Kidney capillary endothelial cell (primary cell): ENCODE measurements around the gene IL16.
"Not testable (repeated sequence)": the region's sequence is repeated elsewhere in the genome, so short reads cannot be mapped to it uniquely, and the experiment has no call there.

Source experiments
- DNase-seq: peaks from one replicate; pipeline ENCODE4 v3.0.0-alpha.2; 2018; ENCODE audit warnings: low spot score

IL16 gene

DNA sequence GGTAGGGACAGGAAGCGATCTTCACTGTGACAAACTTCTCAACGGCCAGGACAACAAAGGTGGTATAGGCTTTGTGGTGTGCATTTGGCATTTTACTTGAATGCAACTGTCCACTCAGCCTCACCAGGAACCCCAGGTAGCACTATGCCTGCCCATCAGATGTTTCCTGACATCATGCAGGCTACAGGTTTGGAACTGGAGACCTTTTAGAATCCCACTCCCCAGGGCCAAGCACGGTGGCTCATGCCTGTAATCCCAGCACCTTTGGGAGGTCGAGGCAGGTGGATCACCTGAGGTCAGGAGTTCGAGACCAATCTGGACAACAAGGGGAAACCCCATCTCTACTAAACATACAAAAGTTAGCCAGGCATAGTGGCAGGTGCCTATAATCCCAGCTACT is 117.7 kb downstream of the IL16 start:
- DNase-seq = no peak

DNA sequence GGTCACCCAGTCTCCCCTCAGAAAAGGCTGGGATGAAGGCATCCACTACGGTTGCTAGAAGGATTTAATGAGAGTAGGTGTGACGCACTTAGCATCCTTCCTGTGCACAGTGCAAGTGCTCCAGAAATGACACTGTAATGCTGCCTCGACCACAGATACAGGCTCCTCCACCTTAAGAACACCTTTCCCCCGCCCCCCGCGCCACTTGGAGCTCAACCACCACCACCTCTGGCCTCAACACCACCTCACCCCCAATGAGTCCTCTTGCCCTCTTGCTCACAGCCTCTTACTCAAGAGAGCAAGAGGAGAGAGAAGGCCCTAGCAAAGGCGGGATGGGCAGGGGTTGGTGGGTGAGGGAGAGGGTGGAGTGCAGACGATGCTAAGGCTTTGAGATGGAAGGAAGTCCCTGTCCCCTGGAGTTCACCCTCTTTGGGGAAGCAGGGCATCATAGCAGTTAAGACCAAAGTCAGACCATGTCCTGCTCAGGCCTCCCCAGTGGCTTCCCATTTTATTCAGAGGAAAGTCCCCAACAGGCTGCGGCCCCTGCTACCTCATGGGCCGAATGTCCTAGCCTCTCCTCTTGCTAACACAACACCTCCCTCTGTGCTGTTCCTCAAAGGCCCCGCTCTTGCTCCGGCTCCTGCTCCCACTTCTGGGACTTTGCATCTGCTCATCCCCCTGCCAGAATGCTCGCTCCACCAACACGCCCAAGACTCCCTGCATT is 118.9 kb downstream of the IL16 start:
- DNase-seq = no peak

DNA sequence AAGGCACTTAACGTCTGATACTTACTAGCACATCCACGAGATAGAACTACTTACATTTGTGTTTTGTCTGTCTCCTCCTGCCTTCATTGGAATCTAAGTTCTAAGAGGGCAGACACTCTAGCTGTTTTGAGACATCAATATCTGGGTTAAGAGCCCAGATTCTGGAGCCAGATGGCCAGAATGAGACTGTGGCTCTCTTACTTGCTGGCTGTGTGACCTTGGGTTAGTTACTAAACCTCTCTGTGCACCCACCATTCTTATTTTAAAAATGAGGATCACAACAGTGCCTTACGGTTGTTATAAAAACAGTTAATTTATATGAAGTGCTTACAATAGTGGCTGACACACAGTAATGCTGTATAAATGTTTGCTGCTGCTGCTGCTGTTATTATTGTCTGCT is 119.6 kb downstream of the IL16 start:
- no peak for DNase-seq

DNA sequence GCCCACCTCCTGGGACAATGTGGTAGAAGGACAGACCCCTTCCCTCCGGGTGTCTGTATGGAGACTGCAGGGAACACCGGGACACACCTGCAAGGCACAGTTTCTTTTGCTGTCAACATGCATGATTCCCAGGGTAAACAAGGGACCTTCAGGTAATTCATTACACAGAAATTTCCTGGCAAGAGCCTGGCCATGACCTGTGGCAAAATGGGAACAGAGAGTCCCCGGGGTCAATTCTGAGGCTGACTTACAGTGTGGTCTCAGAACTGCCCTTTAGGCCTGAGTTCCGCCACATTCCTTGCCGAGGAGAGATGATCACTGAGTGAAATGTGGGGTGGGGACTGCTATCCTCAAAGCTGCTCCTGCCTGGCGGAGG is 121.0 kb downstream of the IL16 start:
- no peak for DNase-seq

DNA sequence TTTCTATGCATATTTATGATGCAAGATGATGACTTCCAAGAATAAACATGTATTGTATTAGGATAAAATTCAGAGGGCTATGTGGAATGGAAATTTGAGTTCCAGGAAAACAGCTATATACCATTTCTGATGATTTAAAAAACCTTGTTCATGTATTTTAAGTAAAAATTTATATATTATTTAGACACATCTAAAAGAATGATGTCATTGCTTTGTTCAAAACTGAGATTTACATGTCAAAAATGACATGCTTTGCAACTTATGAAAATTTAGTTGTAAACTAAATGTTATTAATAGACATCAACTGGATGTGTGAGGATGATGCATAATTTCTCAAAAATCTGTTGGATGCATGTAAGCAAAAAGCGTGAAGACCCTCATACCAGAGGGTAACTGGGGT is 125.0 kb downstream of the IL16 start:
- no peak for DNase-seq

DNA sequence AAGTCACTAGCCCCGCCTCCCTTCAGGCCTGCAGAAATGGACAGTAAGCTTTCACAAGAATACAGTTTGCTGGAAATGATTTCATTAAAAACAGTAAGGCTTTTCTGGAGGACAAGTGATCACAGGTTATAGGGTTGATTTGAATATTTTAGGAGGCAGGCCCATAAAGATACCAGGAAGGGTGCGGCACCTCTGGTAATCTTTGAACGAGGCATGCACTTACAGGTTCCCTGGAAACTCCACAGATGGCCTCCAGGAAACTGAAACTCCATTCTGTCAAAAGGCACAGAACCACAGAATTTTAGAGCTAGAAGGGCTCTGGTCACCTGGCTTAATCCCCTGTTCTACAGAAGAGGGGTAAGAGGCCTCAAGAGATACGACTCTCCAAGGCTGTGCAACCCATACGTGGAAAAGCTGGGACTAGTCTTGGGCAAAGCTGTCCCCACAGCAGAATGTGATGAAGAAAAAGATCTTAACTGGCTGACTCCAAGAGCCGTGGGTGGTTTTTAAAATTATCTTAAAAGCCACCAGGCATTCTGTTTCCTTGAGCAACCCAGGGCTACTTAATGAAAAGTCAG is 126.1 kb downstream of the IL16 start:
- DNase-seq = no peak

DNA sequence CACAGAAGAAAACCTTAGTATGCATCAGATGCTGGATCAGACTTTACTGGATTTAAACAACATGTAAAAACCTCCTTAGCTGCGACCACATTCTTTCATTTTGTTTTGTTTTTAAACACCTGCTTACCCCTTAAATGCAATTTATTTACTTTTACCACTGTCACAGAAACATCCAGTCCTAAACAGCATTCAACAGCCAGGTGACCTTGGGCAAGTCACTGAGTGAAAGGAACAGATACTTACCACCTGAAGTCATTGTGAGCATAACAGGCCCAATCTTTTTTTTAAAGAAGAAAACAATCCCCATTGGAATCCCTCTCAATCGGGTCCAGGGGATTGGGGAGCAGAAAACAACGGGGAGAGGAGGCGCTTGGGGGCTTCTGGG is 126.9 kb downstream of the IL16 start:
- peak; percentile 21 for DNase-seq

DNA sequence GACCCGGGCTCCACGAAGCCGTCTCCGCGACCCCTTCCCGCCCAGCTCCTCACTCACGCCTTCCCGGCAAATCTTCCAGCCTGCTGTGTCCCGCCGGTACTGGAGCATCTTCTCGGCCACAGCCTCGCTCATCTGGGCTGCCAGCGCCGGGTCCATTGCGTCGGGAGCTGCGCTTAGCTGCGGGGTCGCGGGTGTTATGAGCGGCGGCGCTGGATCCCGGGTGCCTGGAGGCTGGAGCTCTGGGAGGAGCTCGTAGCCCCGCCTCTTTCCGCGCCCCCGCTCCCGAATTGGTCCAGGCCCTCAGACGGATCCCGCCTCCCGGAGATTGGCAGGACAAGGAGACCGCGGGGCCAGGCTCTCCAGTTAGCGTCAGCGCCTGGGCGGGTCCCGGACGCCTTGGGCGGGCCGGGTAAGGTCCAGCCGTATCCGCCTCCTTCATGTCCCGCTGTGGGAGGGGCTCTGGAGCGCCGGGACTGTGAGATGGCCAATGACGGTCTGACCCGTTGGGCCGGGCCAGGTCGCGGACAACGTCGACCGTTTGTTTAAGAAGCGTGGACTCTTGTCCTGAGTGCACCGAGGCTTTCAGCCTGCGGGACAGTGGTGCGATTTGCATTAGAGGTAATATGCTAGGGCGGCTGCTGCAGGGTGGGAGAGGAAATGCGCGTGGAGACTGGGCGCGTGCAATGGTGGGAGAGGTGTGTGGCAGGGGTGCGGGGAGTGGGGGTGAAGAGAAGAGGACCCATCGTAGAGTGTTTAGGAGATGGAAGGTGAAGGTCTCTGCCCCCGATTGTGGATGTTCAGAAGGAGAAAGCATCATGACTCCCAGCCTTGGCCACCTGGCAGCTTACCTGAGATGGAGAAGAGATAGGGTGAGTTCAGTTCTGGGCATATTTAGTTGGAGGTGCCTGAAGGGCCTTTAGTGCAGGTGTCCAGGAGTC is 127.5 kb downstream of the IL16 start, which contains the start of gene STARD5:
Gene STARD5, minus strand, starts transcription at position 198 of the 938 bp plus-strand sequence. Its CDS starts 42 bp downstream, at position 156.
- peak; percentile 95 for DNase-seq

DNA sequence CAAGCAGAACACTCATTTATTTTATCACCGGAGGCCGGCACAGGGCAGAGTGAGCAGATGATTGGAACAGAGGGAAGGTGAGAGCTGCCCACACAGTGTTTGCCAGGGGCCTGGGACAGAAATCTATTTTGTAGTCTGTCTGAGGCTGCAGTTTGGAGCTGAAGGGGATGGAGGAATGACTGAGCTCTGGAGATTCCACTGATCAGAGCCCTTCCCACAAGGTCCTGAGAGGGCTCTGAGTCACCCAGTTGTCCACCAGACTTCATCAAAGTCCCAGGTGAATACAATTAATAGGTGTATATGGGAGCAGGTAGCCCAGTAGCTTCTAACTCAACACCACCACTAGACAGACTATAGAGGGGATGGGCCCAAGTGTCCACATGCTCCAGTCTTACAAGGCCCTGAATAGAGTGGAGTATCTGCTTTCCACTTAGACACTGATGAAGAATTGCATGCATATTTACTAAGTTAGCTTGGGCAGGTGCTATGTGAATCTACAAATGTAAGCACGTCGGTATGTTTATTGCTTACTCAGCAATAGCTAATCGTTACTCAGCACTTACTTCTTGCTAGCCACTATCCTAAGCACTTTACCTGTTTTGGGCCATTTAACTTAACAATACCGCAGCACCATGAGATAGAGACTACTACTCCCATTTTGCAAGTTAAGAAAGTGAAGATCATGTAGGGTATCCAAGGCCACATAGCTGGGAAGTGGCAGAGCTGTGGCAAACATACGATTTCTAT is 130.0 kb downstream of the IL16 start:
- DNase-seq = no peak

DNA sequence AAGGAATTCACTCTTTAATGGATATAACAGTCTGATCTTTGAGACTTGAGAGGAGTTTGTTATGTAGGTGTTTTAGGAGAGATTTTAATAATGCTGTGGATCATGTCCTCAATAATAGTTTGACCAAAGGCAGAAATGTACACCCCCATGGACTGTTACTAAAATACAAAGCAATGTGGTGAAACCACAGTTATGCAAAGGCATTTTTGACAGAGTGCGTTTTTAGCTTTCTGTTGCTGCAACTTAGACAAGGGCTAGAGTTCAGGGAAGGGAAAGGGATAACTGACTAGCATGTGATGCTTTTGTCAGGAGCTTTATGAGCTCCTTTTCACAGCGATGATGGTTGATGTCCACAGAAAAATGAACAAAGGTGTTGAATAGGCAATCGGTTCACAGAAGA is 130.8 kb downstream of the IL16 start:
- no peak for DNase-seq

DNA sequence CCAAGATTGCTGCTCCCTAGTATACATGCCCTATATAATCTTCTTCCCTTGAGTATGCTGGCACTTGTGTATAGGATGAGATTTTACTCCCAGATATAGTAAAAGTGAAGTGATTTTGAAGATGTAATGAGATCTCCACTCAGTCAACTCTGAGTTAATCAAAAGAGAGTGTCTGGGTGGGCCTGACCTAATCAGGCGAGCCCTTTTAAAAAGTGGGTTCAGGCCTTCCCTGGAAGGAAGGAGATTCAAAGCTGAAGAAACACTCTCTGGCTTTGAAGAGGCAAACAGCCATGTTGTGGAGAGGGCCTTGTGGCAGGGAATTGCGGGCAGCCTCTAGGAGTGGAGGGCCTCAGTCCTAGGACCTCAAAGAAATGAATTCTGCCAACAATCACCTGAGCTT is 132.8 kb downstream of the IL16 start:
- no peak for DNase-seq

DNA sequence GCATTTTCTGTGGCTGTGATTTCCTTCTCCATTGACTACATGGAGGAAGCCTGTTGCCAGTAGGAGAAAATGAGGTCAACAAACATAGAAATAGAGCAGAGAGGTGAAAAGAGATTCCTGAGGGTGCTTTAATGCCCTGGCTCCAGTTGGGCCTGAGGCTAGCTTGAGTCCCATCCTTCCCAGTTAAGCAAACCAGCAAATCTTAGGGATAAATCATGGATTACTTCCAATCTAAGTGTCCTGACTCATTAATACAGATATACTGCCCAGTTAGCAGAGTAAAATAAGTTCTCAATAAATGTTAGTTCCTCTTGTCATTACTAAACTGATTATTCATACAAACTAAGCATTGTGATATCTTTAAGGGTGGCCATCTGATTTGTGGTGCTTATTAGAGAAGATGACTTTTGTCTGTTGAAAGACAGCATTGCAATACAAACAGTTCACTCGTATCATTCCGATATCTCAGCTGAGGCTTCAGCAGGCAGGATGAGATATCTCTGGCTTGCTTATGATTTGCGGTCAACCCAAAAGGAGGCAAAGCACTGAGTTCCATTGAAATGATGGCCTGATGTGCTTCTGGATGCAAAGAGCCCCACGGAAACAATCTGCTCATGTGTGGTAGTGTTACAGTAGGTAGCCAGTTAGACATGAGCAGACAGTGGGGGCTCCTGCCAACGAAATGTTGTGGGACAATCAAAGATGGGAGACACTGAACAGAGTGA is 133.8 kb downstream of the IL16 start:
- no peak for DNase-seq

DNA sequence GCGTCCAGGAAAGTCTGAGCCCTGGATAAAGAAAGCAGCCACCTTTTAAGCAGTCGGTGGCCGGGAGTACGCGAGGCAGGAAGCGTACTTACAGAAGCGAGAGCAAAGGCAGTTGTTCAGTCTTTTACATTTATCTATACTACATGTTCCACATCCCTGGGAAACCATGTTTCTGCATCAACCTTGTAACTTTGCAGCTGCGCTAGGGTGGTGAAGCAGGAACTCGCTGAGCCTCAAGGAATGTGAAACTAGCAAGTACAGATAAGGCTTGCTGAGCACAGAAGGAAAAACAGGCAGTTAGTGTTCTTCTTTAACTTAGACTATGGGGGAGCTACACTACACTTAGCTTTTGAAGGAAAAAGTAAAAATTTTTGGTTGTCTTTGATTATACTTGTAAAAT is 134.5 kb downstream of the IL16 start:
- not testable (repeated sequence) for DNase-seq

DNA sequence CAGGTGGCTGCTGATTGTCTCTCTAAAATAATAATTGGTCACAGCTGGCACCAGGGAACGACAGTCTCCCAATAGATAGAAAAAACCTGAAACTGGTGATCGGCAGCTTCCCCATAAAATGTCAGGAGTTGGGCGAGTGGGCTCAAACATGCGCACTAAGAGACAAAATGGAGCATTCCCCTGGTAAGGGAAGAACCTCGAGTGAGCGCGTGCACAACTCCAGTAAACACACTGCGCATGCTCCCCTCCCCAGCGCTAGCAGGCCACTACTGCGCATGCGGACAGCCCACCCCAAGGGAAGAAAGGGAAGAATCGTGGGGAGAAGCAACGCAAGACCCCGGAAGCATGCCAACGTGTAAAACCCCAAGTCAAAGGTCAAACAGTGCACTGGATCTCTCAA is 134.9 kb downstream of the IL16 start:
- no peak for DNase-seq

DNA sequence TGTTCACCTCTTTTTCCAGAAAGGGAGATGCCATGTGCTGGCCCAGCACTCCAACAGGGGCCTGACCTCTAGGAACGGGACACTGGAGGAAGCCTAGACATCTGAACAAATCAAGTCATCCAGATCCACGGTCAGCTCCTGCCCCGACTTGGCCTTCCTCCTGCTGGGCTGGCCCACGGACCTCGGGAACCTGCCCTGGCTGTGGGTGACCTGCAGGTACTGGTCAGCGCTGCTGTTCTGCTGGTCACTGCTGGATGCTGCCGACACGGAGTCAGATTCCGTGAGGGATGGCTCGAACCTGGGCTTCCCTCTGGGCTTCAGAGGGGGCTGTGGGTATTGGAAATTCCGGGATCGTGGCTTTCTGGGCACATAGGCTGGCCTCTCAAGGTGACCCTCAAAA is 135.6 kb downstream of the IL16 start:
- no peak for DNase-seq

DNA sequence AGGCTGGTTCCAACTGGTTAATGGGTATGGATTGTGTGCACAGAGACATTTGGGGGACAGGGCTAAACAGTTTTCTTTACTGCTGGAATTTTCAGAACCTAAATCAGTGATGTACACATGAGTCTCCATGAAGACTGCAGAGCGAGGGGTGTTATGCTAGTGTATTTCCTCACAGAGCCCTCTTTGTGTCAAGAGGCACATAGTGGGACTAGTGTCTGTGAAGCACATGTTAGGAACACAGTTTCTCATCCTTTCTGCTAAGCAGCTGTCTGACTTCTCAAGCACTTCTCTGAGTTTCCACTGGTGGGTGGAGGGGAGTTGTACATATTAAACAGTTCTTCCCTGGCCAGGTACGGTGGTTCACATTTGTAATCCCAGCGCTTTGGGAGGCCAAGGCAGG is 136.7 kb downstream of the IL16 start:
- DNase-seq = no peak

DNA sequence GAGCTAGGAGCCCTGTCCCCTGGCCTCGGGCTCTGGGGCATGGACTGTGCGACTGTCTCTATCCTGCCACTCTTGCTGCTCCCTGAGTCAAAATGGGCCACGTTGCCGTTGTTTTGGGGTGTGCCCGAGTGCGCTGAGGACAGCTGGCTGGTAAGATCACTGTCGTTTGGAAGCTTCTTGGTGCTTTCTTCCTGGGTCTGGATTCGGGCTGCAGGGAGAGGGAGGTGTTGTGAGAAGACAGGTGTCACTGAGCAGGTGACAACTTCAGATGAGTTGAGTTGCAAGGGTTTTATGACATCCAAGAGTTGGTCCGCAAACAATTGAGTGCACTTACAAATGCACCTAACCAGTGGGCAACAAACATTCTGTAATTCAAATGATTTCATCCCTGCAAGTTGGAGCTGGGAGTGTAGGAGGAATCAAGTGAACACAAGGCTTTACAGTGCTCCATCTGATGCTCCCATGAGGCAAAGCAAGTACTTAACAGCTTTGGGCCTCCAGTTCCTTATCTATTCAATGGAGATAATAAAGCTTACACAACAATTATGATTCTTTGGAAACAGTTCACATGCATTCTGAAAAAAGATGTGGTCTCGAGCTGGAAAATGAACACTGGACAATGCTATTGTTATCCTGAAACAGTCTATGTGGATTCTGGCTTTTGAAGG is 138.2 kb downstream of the IL16 start:
- DNase-seq = no peak

DNA sequence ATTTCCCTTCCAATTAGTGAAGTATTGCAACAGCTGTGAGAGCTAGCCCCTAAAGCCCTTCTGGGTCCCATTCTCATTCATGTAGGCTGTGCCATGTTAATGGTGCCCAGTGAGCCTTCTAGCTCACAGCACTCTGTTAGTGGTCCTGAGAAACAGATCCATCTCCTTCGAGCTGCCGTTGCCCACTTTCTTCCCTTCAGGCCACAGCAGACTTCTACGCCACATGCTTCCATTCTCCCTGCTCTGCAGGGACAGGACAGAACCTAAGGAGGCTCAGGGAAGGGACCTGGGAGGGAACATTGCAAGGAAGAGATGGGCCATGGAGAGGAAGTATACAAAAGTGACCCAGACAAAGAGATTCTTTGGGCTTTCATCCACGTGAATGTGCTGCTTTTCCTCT is 139.0 kb downstream of the IL16 start:
- DNase-seq = no peak

DNA sequence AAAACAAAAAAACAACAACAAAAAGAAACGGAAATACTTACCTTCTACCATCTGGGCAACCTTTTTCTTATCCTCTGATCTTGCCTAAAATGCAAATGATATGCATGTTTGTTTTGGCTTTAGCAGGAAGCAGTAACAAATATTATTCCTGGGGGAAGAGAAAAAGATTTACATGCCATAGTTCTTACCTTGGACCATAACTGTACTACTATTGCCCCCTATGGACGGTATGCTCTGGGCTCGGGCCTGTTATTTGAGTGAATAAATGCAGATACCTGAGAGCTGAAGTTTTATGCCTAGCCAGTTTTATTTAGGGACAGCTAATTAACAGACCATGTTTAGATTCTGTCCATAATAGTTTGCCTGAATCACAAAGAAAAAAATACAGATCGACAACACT is 139.9 kb downstream of the IL16 start:
- DNase-seq = peak; percentile 17

DNA sequence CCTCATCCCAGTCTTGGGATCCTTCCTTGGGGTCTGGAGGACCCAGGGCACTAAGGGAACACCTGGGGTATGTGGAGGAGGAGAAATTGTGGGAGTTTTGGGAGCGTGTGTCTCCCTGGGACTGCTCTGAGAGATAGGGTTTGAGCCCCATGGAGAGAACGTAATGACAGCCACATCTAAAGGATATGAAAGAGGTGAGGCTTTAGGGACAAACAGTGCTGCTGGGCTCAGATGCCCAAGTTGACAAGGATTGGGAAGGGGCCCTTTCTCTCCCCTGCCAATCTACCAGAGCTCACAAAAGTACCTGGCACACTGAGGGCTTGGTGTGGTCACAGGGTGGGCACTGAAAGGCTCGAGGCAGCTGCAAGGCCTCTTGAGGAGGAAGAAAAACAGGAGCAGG is 140.6 kb downstream of the IL16 start:
- no peak for DNase-seq

DNA sequence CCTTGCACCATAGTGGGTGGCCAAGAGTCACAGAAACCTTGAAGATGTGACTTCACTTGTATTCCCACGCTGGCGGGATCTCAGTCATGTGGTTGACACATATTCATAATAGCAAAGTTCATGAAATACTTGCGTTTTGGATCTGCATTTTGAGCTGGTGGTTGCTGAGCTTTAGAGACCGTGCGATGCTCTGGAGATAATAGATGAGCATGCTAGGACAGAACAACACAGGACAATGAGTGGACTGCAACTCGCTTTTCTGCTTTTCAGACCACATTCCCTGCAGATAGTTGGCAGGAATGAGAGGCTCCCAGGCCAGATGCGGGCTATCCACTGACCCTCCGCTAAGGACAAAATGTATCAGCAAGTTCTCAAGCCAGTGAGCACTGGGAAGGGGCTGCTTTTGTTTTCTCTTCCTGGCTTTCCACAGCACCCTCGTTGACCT is 141.1 kb downstream of the IL16 start:
- no peak for DNase-seq
